HepG2 (cell line): Measurements from ENCODE around the gene HYCC2. TPM values are rescaled to one million over a fixed set of nuclear protein-coding genes. Genes with fewer than 3 reads are reported as not detected.

ENCODE experiments used
- FOXP4 ChIP-seq: sonication (generic); formaldehyde crosslinking; IDR thresholded peaks from 2 replicates; pipeline ENCODE4 v1.4.0; 2020; ENCODE audit warnings: missing genetic modification reagents
- IKZF5 ChIP-seq: IDR thresholded peaks from 2 replicates; pipeline ENCODE4 v1.6.1; 2018; ENCODE audit warnings: missing genetic modification reagents, mild to moderate bottlenecking, missing compliant biosample characterization
- IRX3 ChIP-seq: sonication (generic); formaldehyde crosslinking; IDR thresholded peaks from 2 replicates; pipeline ENCODE4 v1.8.1; 2023; ENCODE audit warnings: mild to moderate bottlenecking, low read depth, missing genetic modification reagents, borderline replicate concordance
- JUN ChIP-seq: sonication (generic); formaldehyde crosslinking; IDR thresholded peaks from 2 replicates; pipeline ENCODE4 v1.4.0; 2020; ENCODE audit warnings: mild to moderate bottlenecking, missing genetic modification reagents
- KLF12 ChIP-seq: sonication (generic); formaldehyde crosslinking; IDR thresholded peaks from 2 replicates; pipeline ENCODE4 v1.4.0; 2020; ENCODE audit warnings: missing genetic modification reagents, borderline replicate concordance
- NR2F6 ChIP-seq, 2 experiments: IDR thresholded peaks; 2 replicates each; pipeline ENCODE4 v1.6.1; 2016; ENCODE audit warnings: antibody characterized with exemption in 1 of 2, mild to moderate bottlenecking in 1 of 2
- PLRG1 ChIP-seq: fragments of 450-650 bp; conservative IDR thresholded peaks from 2 replicates; pipeline ENCODE4 v1.6.1; 2016
- SP1 ChIP-seq, 2 experiments: fragments of 450-650 bp in 1 of 2; sonication (generic) in 1 of 2; formaldehyde crosslinking in 1 of 2; IDR thresholded peaks; 2 replicates each; pipeline versions ENCODE4 v1.4.0 to v1.6.1; 2016 to 2020; ENCODE audit warnings: missing genetic modification reagents in 1 of 2
- THAP9 ChIP-seq: sonication (generic); formaldehyde crosslinking; IDR thresholded peaks from 2 replicates; pipeline ENCODE4; 2020; ENCODE audit warnings: missing genetic modification reagents, mild to moderate bottlenecking, borderline replicate concordance
- ZBTB2 ChIP-seq: sonication (generic); formaldehyde crosslinking; IDR thresholded peaks from 2 replicates; pipeline ENCODE4 v1.8.0; 2022; ENCODE audit warnings: low read depth, missing genetic modification reagents
- ZFYVE20 ChIP-seq: sonication (generic); formaldehyde crosslinking; IDR thresholded peaks from 2 replicates; pipeline ENCODE4 v1.8.0; 2023; ENCODE audit warnings: low read depth, mild to moderate bottlenecking, moderate library complexity, missing genetic modification reagents, borderline replicate concordance
- ZNF382 ChIP-seq: sonication (generic); formaldehyde crosslinking; IDR thresholded peaks from 2 replicates; pipeline ENCODE4 v1.5.0; 2020; ENCODE audit warnings: missing genetic modification reagents, mild to moderate bottlenecking, borderline replicate concordance
- ZNF432 ChIP-seq: sonication (generic); formaldehyde crosslinking; IDR thresholded peaks from 2 replicates; pipeline ENCODE4 v1.5.0; 2020; ENCODE audit warnings: missing genetic modification reagents, mild to moderate bottlenecking, borderline replicate concordance
- ZNF460 ChIP-seq: sonication (generic); formaldehyde crosslinking; IDR thresholded peaks from 2 replicates; pipeline ENCODE4 v1.5.1; 2020; ENCODE audit warnings: missing genetic modification reagents, mild to moderate bottlenecking, borderline replicate concordance
- ZNF576 ChIP-seq: sonication (generic); formaldehyde crosslinking; IDR thresholded peaks from 2 replicates; pipeline ENCODE4 v1.4.0; 2020; ENCODE audit warnings: mild to moderate bottlenecking, missing genetic modification reagents
- ZNF678 ChIP-seq: sonication (generic); formaldehyde crosslinking; IDR thresholded peaks from 2 replicates; pipeline ENCODE4 v1.4.0; 2020; ENCODE audit warnings: mild to moderate bottlenecking, missing genetic modification reagents
- ZNF782 ChIP-seq: sonication (generic); formaldehyde crosslinking; IDR thresholded peaks from 2 replicates; pipeline ENCODE4 v1.4.0; 2020; ENCODE audit warnings: missing genetic modification reagents, mild to moderate bottlenecking, borderline replicate concordance
- ZNF850 ChIP-seq: sonication (generic); formaldehyde crosslinking; conservative IDR thresholded peaks from 2 replicates; pipeline ENCODE4 v1.9.0; 2021; ENCODE audit warnings: mild to moderate bottlenecking, missing genetic modification reagents
- polyA plus RNA-seq, 8 experiments: library from polyadenylated mRNA; depleted of rRNA in 3 of 8; stranded (reverse) in 7 of 8; unstranded in 1 of 8; fragments of >200 nt; fragmentation: Illumina TruSeq in 4 of 8; extraction: Trizol in 4 of 8; gene quantifications; 2 replicates each; pipeline versions ENCODE4 v1.2.1 to v1.2.3, GENCODE V29; 2011 to 2016; ENCODE audit warnings: low read depth in 4 of 8, missing spikeins in 1 of 8, mixed read lengths in 1 of 8; ENCODE audit not compliant: insufficient read depth in 1 of 8
- total RNA-seq, 5 experiments: library from RNA; depleted of rRNA; stranded (reverse); fragments of >200 nt; fragmentation: Illumina TruSeq; extraction: Trizol; gene quantifications; 2 replicates each; pipeline ENCODE4 v1.2.3, GENCODE V29; 2016; ENCODE audit warnings: low read depth in 1 of 5
- TF ChIP-seq, protein P1 (sequence below): sonication (generic); formaldehyde crosslinking; IDR thresholded peaks from 2 replicates; pipeline ENCODE4 v1.8.1; 2023; ENCODE audit warnings: mild to moderate bottlenecking, inconsistent platforms, moderate library complexity, missing genetic modification reagents, borderline replicate concordance

HYCC2 gene
- total and polyA plus RNA-seq, 2 of the 13 experiments (the other 11 are each of a cell fraction or from before 2014, with no cell fraction given): 4.7 to 13.9 TPM

- TF ChIP-seq THAP9 (CRISPR knock-in tag) (no peak), KLF12 (CRISPR knock-in tag) (no peak; the same call in none of the 2 replicates), PLRG1 (no peak), IKZF5 (0 out of 2 replicates have a peak, but pooled peaks have one; percentile 9), ZFYVE20 (no peak), IRX3 (CRISPR knock-in tag) (no peak), FOXP4 (CRISPR knock-in tag) (no peak), JUN (CRISPR knock-in tag) (no peak; the same call in 1 of the 2 replicates), ZNF850 (CRISPR knock-in tag) (no peak), ZNF432 (CRISPR knock-in tag) (no peak), ZNF382 (CRISPR knock-in tag) (no peak), ZNF576 (CRISPR knock-in tag) (no peak), ZNF460 (CRISPR knock-in tag) (no peak), NR2F6 (IDR thresholded peaks at IDR 0.05) (no peak), NR2F6 (CRISPR knock-in tag; IDR thresholded peaks at IDR 0.05) (no peak), SP1 (IDR thresholded peaks at IDR 0.05) (no peak), SP1 (CRISPR knock-in tag; IDR thresholded peaks at IDR 0.05) (no peak), ZBTB2 (CRISPR knock-in tag) (no peak), ZNF678 (no peak; the same call in 1 of the 2 replicates), ZNF782 (0 out of 2 replicates have a peak, but pooled peaks have one; percentile 1)
- TF ChIP-seq, protein P1, sequence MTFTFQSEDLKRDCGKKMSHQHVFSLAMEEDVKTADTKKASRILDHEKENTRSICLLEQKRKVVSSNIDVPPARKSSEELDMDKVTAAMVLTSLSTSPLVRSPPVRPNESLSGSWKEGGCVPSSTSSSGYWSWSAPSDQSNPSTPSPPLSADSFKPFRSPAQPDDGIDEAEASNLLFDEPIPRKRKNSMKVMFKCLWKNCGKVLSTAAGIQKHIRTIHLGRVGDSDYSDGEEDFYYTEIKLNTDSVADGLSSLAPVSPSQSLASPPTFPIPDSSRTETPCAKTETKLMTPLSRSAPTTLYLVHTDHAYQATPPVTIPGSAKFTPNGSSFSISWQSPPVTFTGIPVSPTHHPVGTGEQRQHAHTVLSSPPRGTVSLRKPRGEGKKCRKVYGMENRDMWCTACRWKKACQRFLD (CRISPR knock-in tag): peak; percentile 8; the same call in 1 of the 2 replicates
Observed at GRCh38 chr2:201116959-201117734, 45.7 kb upstream of the HYCC2 start (continued).
